ENCODE data around the gene TNPO3.

TNPO3 gene

DNA sequence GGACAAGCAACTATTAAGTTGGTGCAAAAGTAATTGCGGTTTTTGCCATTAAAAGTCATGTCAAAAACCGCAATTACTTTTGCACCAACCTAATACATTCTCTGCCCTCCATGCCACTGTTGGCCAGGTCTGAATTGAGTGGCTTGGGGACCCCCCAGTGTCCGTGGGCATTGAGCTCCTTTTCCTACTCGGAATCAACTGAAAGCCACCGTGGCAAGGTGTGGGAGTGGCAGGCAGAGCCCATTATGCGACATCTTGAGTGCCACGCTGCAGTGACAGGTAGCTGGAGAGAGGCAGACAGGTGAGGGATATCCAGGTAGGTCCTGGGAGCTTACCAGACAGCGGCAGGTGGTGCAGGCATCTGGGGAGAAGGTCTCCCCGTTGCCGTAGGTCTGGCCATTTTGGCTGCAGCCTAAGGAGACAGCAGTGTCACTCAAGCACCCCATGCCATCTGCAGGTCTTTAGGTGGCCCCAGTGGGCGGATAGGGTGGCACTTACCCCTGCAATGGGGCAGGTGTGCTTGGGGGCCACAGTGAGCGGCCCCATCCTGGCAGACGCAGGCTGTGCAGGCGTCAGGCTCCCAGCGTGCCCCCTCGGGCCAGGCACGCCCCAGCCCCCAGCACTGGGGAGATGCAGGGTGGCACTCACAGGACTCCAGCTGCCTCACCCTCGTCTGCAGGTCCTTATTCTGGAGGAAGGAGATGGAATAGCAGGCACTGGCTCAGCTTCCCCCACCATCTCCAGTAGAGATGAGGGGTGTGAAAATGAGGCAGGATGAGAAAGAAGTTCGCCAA, 147.9 kb downstream of the TNPO3 start:
- DNase-seq (ENCODE audit: low read depth) = no peak

DNA sequence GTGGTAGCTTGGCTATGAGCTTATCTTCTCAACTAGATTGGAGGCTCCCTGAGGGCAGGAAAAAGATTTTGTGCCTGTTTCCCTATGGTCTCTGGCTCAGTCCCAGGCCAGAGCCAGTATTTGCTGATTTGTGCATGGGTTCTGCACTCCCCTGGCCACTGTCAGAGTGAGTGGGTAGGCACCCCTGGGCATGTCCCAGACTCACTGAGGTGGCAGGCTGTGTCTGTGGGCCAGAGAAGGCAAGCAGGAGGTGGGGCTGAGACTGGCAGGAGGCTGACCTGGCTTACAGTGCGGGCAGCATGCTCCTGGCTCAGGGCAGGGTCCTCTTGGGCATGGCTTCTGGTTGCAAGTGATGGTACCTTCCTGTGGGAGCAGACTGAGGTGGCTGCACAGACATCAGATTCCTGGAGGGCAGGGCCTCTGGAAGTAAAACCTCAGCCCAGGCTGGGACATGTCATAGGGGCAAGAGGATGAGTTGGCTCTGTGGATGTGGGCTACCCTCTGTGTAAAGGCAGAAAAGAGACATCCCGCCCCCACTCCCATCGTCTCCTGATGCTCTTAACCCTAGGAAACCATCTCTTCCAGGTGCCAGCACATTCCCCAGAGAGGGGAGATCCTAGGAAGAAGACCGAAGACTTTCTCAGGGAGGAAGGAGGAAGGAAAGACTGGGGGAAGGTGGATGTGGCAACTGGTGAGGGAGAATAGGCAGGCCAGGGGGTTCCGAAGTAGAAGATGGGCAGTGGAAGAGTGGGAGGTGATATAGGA, 148.7 kb downstream of the TNPO3 start:
- DNase-seq (ENCODE audit: low read depth) = no peak

DNA sequence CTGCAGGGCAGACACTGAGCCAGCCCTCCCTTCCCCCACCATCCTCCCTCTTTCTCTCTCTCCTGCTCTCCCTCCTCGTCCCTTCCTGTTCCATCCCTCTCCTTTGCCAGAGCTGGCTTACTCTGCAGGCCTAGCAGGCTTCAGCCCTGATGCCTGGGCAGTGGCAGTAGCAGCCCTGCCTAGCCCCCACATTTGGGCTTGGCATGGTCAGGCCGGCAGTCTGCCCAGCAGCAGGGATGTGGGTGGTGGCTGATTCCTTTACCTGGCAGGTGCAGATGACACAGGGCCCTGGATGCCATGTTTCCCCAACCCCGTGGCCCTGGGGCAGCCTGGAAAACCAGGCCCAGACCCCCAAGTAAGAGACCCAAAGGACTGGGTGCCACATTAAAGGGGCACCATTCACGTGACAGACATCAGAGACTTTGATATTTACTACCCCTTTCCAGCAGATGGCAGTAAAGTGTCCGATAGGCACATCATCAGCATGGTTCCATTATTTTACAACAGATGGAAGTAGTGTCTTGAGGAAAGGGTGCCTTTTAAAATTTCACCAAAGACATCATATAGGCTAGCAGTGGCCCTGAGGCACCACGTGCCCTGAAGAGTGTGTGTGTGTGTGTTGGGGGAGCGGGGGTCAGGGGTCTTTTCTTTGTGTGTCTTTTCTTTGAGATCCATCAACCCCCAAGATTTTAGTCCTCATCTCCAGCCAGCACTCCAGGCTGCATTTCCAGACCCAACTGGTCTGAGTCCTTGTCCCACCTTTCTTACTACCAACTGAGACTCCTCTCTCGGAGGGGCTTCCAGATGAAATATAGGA, 150.3 kb downstream of the TNPO3 start:
- DNase-seq (ENCODE audit: low read depth) = peak; percentile 9
